ENCODE measurements around the gene RGS21. TPM values are rescaled to one million over a fixed set of nuclear protein-coding genes. Genes with fewer than 3 reads are reported as not detected.
"Not testable (repeated sequence)": the region's sequence is repeated elsewhere in the genome, so short reads cannot be mapped to it uniquely, and the experiment has no call there.

The RGS21 gene
- total and polyA plus RNA-seq, 10 of the 15 experiments (the other 5 are each of a cell fraction or from before 2014, with no cell fraction given) = not detected

- Histone ChIP-seq H3K27ac (ENCODE audit: control insufficient read depth, insufficient read depth) (no peak overlapping the region), H3K9me3 (replicated peaks; ENCODE audit: control insufficient read depth, insufficient read depth, low read length) (no peaks in the 10 kb centered on the region), H4K20me1 (ENCODE audit: control insufficient read depth, insufficient read depth) (no peaks in the 10 kb centered on the region), H3K9ac (ENCODE audit: control insufficient read depth, insufficient read depth, low read length) (no peak overlapping the region), H3K27me3 (replicated peaks in 1 of 2; ENCODE audit: control insufficient read depth in 2 of 2, insufficient read depth in 2 of 2, low read length in 1 of 2) (no peaks in the 10 kb centered on the region), H3K79me2 (ENCODE audit: control insufficient read depth, insufficient read depth, low read length) (no peaks in the 10 kb centered on the region), H2AFZ (ENCODE audit: control insufficient read depth, low read depth, low read length) (no peak overlapping the region), H3K4me2 (ENCODE audit: control insufficient read depth, insufficient read depth) (no peak overlapping the region), H3K4me3 (no peak overlapping the region), H3K36me3 (ENCODE audit: control insufficient read depth in 2 of 2, insufficient read depth in 2 of 2, low read length in 1 of 2) (no peaks in the 10 kb centered on the region), H3K4me1 (ENCODE audit: control insufficient read depth, insufficient read depth, low read length) (no peaks in the 10 kb centered on the region)
- in situ Hi-C loops (cut with MboI) (no loop called here), intact Hi-C loops (cut with micrococcal nuclease; ENCODE audit: unreplicated experiment) (no loop called here)
- WGBS (ENCODE audit: insufficient coverage, insufficient replicate concordance, low lambda C conversion rate, missing lambda C conversion rate) = 0% methylated on average over 1 of the region's 1 CpG
- CTCF ChIA-PET = interaction anchor here (0.6 kb wide), 2 partner anchors 597 to 870 kb away, joined by 3 read pairs; no protein-coding TSS in a partner anchor
- ATAC-seq = no peak
- DNase-seq (ENCODE audit: low read depth, low spot score) = no peak
- SMC1A ChIA-PET (ENCODE audit: uncharacterized antibody, unreplicated experiment) = no interaction called here
- BruUV-seq (replicated peaks) = no TSS peak
- FAIRE-seq = no peak
- no peak for TF ChIP-seq RELB (IDR thresholded peaks at IDR 0.05; ENCODE audit: low read depth)
- TF ChIP-seq NR2F1 (conservative IDR thresholded peaks at IDR 0.05) = no peak
- POLR2A ChIA-PET = no interaction called here
- RAD21 ChIA-PET (ENCODE audit: unreplicated experiment) = no interaction called here
These were observed 13.8 kb upstream of the RGS21 start for GRCh38 chr1:192303029-192303428.

DNA sequence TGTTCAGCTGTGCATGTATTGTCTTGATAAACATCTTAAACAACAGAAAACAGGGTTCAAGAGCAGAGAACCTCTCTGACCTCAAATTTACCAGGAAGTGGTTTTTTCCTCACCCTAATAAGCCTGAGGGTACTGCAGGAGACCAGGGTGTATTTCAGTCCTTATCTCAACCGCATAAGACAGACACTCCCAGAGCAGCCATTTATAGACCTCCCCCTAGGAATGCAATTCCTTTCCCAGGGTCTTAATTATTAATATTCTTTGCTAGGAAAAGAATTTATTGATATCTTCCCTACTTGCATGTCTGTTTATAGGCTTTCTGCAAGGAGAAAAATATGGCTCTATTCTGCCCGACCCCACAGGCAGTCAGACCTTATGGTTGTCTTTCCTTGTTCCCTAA is 8.5 kb upstream of the RGS21 start:
- CTCF ChIA-PET; H3K27ac ChIP-seq (ENCODE audit: control insufficient read depth, insufficient read depth); H3K4me3 ChIP-seq; in situ Hi-C loops (cut with MboI); H3K9ac ChIP-seq (ENCODE audit: control insufficient read depth, insufficient read depth, low read length); H2AFZ ChIP-seq (ENCODE audit: control insufficient read depth, low read depth, low read length); SMC1A ChIA-PET (ENCODE audit: uncharacterized antibody, unreplicated experiment); H4K20me1 ChIP-seq (ENCODE audit: control insufficient read depth, insufficient read depth); H3K79me2 ChIP-seq (ENCODE audit: control insufficient read depth, insufficient read depth, low read length); RAD21 ChIA-PET (ENCODE audit: unreplicated experiment); H3K4me1 ChIP-seq (ENCODE audit: control insufficient read depth, insufficient read depth, low read length); intact Hi-C loops (cut with micrococcal nuclease; ENCODE audit: unreplicated experiment); BruUV-seq (replicated peaks); H3K4me2 ChIP-seq (ENCODE audit: control insufficient read depth, insufficient read depth); ATAC-seq; H3K9me3 ChIP-seq (replicated peaks; ENCODE audit: control insufficient read depth, insufficient read depth, low read length); DNase-seq (ENCODE audit: low read depth, low spot score); H3K36me3 ChIP-seq (ENCODE audit: control insufficient read depth in 2 of 2, insufficient read depth in 2 of 2, low read length in 1 of 2); POLR2A ChIA-PET; FAIRE-seq; H3K27me3 ChIP-seq (replicated peaks in 1 of 2; ENCODE audit: control insufficient read depth in 2 of 2, insufficient read depth in 2 of 2, low read length in 1 of 2): not testable (repeated sequence)
- 66% methylated on average over 2 of the region's 2 CpGs for WGBS (ENCODE audit: insufficient coverage, insufficient replicate concordance, low lambda C conversion rate, missing lambda C conversion rate)

Measured in GM12878 (cell line).